HG03064 (cell line): ENCODE data around the gene JAKMIP2.

Experiments used
- ATAC-seq: cut with Tn5 transposase; IDR thresholded peaks from one replicate; pipeline ENCODE4 v1.9.1; 2021; ENCODE audit warnings: low read depth; ENCODE audit not compliant: unreplicated experiment

The JAKMIP2 gene

GRCh38 chr5:147708708-147709107, 73.8 kb downstream of the JAKMIP2 start:
- ATAC-seq: no peak

- no peak for ATAC-seq
Observed at GRCh38 chr5:147704544-147704943, 78.0 kb downstream of the JAKMIP2 start.

- no peak for ATAC-seq
Observed at GRCh38 chr5:147701468-147701867, 81.1 kb downstream of the JAKMIP2 start.

- no peak for ATAC-seq
Observed at GRCh38 chr5:147699496-147700088, 82.9 kb downstream of the JAKMIP2 start.

GRCh38 chr5:147697380-147697779, 85.1 kb downstream of the JAKMIP2 start:
- no peak for ATAC-seq

- no peak for ATAC-seq
Observed at GRCh38 chr5:147694772-147695171, 87.8 kb downstream of the JAKMIP2 start.

- ATAC-seq: no peak
Observed at GRCh38 chr5:147693233-147693632, 89.3 kb downstream of the JAKMIP2 start.

- no peak for ATAC-seq
Observed at GRCh38 chr5:147691130-147691529, 91.4 kb downstream of the JAKMIP2 start.

GRCh38 chr5:147690595-147690994, 91.9 kb downstream of the JAKMIP2 start:
- ATAC-seq: no peak

GRCh38 chr5:147689426-147689825, 93.1 kb downstream of the JAKMIP2 start:
- no peak for ATAC-seq

- no peak for ATAC-seq
Observed at GRCh38 chr5:147688656-147689356, 93.7 kb downstream of the JAKMIP2 start.

- ATAC-seq: no peak
Observed at GRCh38 chr5:147687118-147687517, 95.4 kb downstream of the JAKMIP2 start.

GRCh38 chr5:147686421-147686820, 96.1 kb downstream of the JAKMIP2 start:
- ATAC-seq: no peak

- no peak for ATAC-seq
Observed at GRCh38 chr5:147685993-147686392, 96.5 kb downstream of the JAKMIP2 start.

GRCh38 chr5:147675168-147675567, 107.4 kb downstream of the JAKMIP2 start:
- no peak for ATAC-seq

- no peak for ATAC-seq
Observed at GRCh38 chr5:147674411-147674810, 108.1 kb downstream of the JAKMIP2 start.

- ATAC-seq: no peak
Observed at GRCh38 chr5:147673791-147674190, 108.7 kb downstream of the JAKMIP2 start.

- no peak for ATAC-seq
Observed at GRCh38 chr5:147673266-147673665, 109.3 kb downstream of the JAKMIP2 start.

GRCh38 chr5:147671365-147671764, 111.2 kb downstream of the JAKMIP2 start:
- ATAC-seq: no peak

- no peak for ATAC-seq
Observed at GRCh38 chr5:147670815-147671214, 111.7 kb downstream of the JAKMIP2 start.

- ATAC-seq: no peak
Observed at GRCh38 chr5:147669169-147669869, 113.2 kb downstream of the JAKMIP2 start.

GRCh38 chr5:147668385-147668784, 114.1 kb downstream of the JAKMIP2 start:
- no peak for ATAC-seq
